ENCODE measurements around the gene FA2H.

DNA sequence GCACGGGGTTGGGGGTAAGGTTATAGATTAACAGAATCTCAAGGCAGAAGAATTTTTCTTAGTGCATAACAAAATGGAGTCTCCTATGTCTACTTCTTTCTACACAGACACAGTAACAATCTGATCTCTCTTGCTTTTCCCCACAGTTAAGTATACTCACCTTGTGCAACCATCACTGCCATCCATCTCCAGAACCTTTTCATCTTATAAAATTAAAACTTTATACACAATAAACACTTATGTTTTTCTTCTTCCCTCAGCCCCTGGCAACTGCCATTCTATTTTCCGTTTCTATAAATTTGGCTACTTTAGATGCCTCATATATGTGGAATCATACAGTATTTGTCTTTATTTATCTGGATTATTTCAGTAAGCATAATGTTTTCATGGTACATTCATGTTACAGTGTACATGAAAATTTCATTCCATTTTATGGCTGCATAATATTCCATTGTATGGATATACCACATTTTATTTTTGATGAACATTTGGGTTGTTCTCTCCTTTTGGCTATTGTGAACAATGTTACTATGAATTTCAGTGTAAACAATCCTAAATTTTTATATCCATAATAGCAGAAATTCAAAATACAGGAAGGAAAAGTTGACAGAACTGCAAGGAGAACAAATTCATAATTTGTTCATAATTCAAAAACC is 25.7 kb upstream of the FA2H start:
- TF ChIP-seq POLR2A (IDR thresholded peaks at IDR 0.05): no peak
- TF ChIP-seq, protein P1, sequence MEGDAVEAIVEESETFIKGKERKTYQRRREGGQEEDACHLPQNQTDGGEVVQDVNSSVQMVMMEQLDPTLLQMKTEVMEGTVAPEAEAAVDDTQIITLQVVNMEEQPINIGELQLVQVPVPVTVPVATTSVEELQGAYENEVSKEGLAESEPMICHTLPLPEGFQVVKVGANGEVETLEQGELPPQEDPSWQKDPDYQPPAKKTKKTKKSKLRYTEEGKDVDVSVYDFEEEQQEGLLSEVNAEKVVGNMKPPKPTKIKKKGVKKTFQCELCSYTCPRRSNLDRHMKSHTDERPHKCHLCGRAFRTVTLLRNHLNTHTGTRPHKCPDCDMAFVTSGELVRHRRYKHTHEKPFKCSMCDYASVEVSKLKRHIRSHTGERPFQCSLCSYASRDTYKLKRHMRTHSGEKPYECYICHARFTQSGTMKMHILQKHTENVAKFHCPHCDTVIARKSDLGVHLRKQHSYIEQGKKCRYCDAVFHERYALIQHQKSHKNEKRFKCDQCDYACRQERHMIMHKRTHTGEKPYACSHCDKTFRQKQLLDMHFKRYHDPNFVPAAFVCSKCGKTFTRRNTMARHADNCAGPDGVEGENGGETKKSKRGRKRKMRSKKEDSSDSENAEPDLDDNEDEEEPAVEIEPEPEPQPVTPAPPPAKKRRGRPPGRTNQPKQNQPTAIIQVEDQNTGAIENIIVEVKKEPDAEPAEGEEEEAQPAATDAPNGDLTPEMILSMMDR (IDR thresholded peaks at IDR 0.05): no peak
